IMR-90 (cell line): ENCODE data around the gene IL24. TPM values are rescaled to one million over a fixed set of nuclear protein-coding genes. Genes with fewer than 3 reads are reported as not detected.
"Not testable (repeated sequence)": the region's sequence is repeated elsewhere in the genome, so short reads cannot be mapped to it uniquely, and the experiment has no call there.

Experiments
- ATAC-seq: fragments of 200-7000 bp; cut with Tn5 transposase; 2 replicates; pipeline ENCODE4 v1.9.1; 2020; ENCODE audit warnings: low read depth, mild to moderate bottlenecking, moderate library complexity
- BruUV-seq: library from RNA; stranded (reverse); fragments of 400-500 nt; replicated peaks from 2 replicates; lab custom pipeline; 2021; lab: Mats Ljungman, UMichigan
- CTCF ChIA-PET: fragments of 300-600 bp; formaldehyde crosslinking; extraction: SDS; loops from one replicate; lab custom pipeline; 2021; ENCODE audit warnings: antibody characterized with exemption; lab: Yijun Ruan, JAX
- POLR2A ChIA-PET: fragments of 300-600 bp; sonication (Branson Sonifier 250); formaldehyde crosslinking; loops from one replicate; lab custom pipeline; 2022; ENCODE audit warnings: antibody characterized with exemption; ENCODE audit not compliant: unreplicated experiment; lab: Charles Lee
- DNase-seq: peaks from one replicate; pipeline ENCODE4 v3.0.0; 2013
- H2AFZ ChIP-seq: replicated peaks from 2 replicates; pipeline ENCODE3; 2013; ENCODE audit warnings: low read length, mild to moderate bottlenecking; ENCODE audit not compliant: poor library complexity
- H2AK5ac ChIP-seq: 2 replicates; pipeline ENCODE4 v1.6.1; 2013; ENCODE audit warnings: low read depth, low read length, inconsistent platforms
- H2AK9ac ChIP-seq: replicated peaks from 2 replicates; pipeline ENCODE3; 2013; ENCODE audit warnings: mild to moderate bottlenecking, low read depth, low read length, moderate library complexity; ENCODE audit not compliant: poor library complexity
- H2BK120ac ChIP-seq: 2 replicates; pipeline ENCODE4 v1.6.1; 2013; ENCODE audit warnings: low read depth, low read length, inconsistent platforms
- H2BK15ac ChIP-seq: 3 replicates; pipeline ENCODE4 v1.6.1; 2013; ENCODE audit warnings: low read depth, low read length, inconsistent platforms
- H2BK20ac ChIP-seq: 2 replicates; pipeline ENCODE4 v1.6.1; 2013; ENCODE audit warnings: low read depth, mild to moderate bottlenecking, inconsistent platforms, low read length, moderate library complexity
- H2BK5ac ChIP-seq: 2 replicates; pipeline ENCODE4 v1.6.1; 2013; ENCODE audit warnings: mild to moderate bottlenecking, low read depth, low read length, inconsistent platforms; ENCODE audit not compliant: poor library complexity, severe bottlenecking
- H3K14ac ChIP-seq: replicated peaks from 2 replicates; pipeline ENCODE4 v1.6.1; 2013; ENCODE audit warnings: low read depth, low read length, inconsistent platforms
- H3K18ac ChIP-seq: 2 replicates; pipeline ENCODE4 v1.6.1; 2013; ENCODE audit warnings: low read depth, low read length, control low read depth
- H3K23ac ChIP-seq: 2 replicates; pipeline ENCODE4 v1.6.1; 2013; ENCODE audit warnings: low read depth, low read length, inconsistent platforms
- H3K27ac ChIP-seq: 2 replicates; pipeline ENCODE4 v1.5.1; 2013; ENCODE audit warnings: mild to moderate bottlenecking, control low read depth, low read length; ENCODE audit not compliant: insufficient read depth
- H3K27me3 ChIP-seq: 2 replicates; pipeline ENCODE4 v1.6.1; 2013; ENCODE audit warnings: low read length; ENCODE audit not compliant: control insufficient read depth, insufficient read depth
- H3K36me3 ChIP-seq: 2 replicates; pipeline ENCODE4 v1.6.1; 2013; ENCODE audit warnings: low read length, mixed read lengths; ENCODE audit not compliant: control insufficient read depth, insufficient read depth
- H3K4ac ChIP-seq: 2 replicates; pipeline ENCODE4 v1.6.1; 2013; ENCODE audit warnings: low read depth, low read length, inconsistent platforms
- H3K4me1 ChIP-seq: 2 replicates; pipeline ENCODE4 v1.6.1; 2013; ENCODE audit warnings: low read length, mixed read lengths; ENCODE audit not compliant: control insufficient read depth, insufficient read depth
- H3K4me2 ChIP-seq: 2 replicates; pipeline ENCODE4 v1.6.1; 2013; ENCODE audit warnings: low read depth, mild to moderate bottlenecking, control low read depth, low read length, moderate library complexity
- H3K4me3 ChIP-seq: 2 replicates; pipeline ENCODE4 v1.5.1; 2013; ENCODE audit warnings: low read depth, mild to moderate bottlenecking, control low read depth, low read length, moderate library complexity; ENCODE audit not compliant: insufficient read depth
- H3K56ac ChIP-seq: 2 replicates; pipeline ENCODE4 v1.6.1; 2013; ENCODE audit warnings: low read length, inconsistent platforms; ENCODE audit not compliant: insufficient read depth; ENCODE audit errors: extremely low read depth
- H3K79me1 ChIP-seq, 2 experiments: 2 replicates each; pipeline ENCODE4 v1.6.1; 2013; ENCODE audit warnings: low read length in 2 of 2, inconsistent platforms in 1 of 2, low read depth in 1 of 2
- H3K9ac ChIP-seq: 2 replicates; pipeline ENCODE4 v1.6.1; 2013; ENCODE audit warnings: low read depth, low read length, control low read depth
- H3K9me1 ChIP-seq: 2 replicates; pipeline ENCODE4 v1.6.1; 2013; ENCODE audit warnings: low read length, inconsistent platforms; ENCODE audit not compliant: insufficient read depth
- H3K9me3 ChIP-seq: 2 replicates; pipeline ENCODE4 v1.6.1; 2013; ENCODE audit warnings: low read length; ENCODE audit not compliant: control insufficient read depth, insufficient read depth
- H4K20me1 ChIP-seq: 2 replicates; pipeline ENCODE4 v1.6.1; 2013; ENCODE audit warnings: low read length, inconsistent platforms; ENCODE audit not compliant: insufficient read depth
- H4K5ac ChIP-seq: 2 replicates; pipeline ENCODE4 v1.6.1; 2013; ENCODE audit warnings: mild to moderate bottlenecking, low read depth, low read length, control low read depth
- H4K8ac ChIP-seq, 2 experiments: 2 replicates each; pipeline ENCODE4 v1.6.1; 2013; ENCODE audit warnings: low read depth in 2 of 2, low read length in 2 of 2, control low read depth in 1 of 2, inconsistent platforms in 1 of 2
- H4K91ac ChIP-seq: 2 replicates; pipeline ENCODE4 v1.6.1; 2013; ENCODE audit warnings: low read depth, low read length, inconsistent platforms; ENCODE audit not compliant: insufficient read depth
- dilution Hi-C: fragments of 300-500 bp; cut with HindIII; formaldehyde crosslinking; loops from one replicate; pipeline ENCODE4 v1.14.3; 2018; ENCODE audit warnings: low sequenced_read_pairs; ENCODE audit not compliant: unreplicated experiment
- in situ Hi-C: fragments of 300-500 bp; cut with MboI; formaldehyde crosslinking; loops from 3 replicates; pipeline ENCODE4 v1.14.3; 2019; ENCODE audit warnings: low sequenced_read_pairs, inconsistent platforms, mixed read lengths
- intact Hi-C: fragments of 100-400 bp; cut with micrococcal nuclease; formaldehyde crosslinking; loops from 2 replicates; pipeline ENCODE4 v1.10.0; 2022
- polyA plus RNA-seq, 3 experiments: library from polyadenylated mRNA; depleted of rRNA; stranded (reverse); fragments of >200 nt; gene quantifications; 2 replicates each; pipeline ENCODE4 v1.2.3, GENCODE V29; 2012; ENCODE audit warnings: low replicate concordance in 1 of 3
- total RNA-seq: library from RNA; depleted of rRNA; stranded (reverse); fragments of >200 nt; gene quantifications from 2 replicates; pipeline ENCODE4 v1.2.3, GENCODE V29; 2012

The IL24 gene
- total and polyA plus RNA-seq, 2 of the 4 experiments (the other 2 are of a cell fraction): 0.12 to 0.18 TPM

DNA sequence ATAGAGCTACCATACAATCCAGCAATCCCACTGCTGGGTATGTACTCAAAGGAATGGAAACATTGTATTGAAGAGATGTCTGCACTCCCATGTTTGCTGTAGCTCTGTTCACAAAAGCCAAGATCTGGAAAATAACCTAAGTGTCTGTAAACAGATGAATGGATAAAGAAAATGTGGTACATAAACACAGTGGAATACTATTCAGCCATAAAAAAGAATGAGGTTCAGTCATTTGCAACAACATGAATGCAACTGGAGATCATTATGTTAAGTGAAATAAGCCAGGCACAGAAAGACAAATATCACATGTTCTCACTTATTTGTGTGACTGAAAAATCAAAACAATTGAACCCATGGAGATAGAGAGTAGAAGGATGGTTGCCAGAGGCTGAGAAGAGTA lies 43.5 kb upstream of the IL24 start:
- BruUV-seq, H3K4ac ChIP-seq, H3K4me2 ChIP-seq, H4K5ac ChIP-seq, H3K23ac ChIP-seq, H3K4me1 ChIP-seq, H3K14ac ChIP-seq, H3K9ac ChIP-seq, H2AFZ ChIP-seq, H3K4me3 ChIP-seq, H2AK9ac ChIP-seq, H2BK120ac ChIP-seq, H2BK15ac ChIP-seq, ATAC-seq, H3K27ac ChIP-seq, H4K91ac ChIP-seq, H3K27me3 ChIP-seq, H3K18ac ChIP-seq, H3K9me1 ChIP-seq, H3K56ac ChIP-seq, H4K20me1 ChIP-seq, in situ Hi-C loops, H2BK20ac ChIP-seq, H2AK5ac ChIP-seq, H3K79me1 ChIP-seq, dilution Hi-C loops, H3K9me3 ChIP-seq, POLR2A ChIA-PET, intact Hi-C loops, H2BK5ac ChIP-seq, H4K8ac ChIP-seq, DNase-seq, H3K36me3 ChIP-seq: not testable (repeated sequence)
- CTCF ChIA-PET: interaction anchor here (0.9 to 1.4 kb wide), 2 partner anchors 12 to 190 kb away, joined by 3 to 4 read pairs; partner anchors contain the start of gene IL20
